Stomach (tissue), 4 donors: ENCODE results near the gene ACOT13.
"Not testable (repeated sequence)": the region's sequence is repeated elsewhere in the genome, so short reads cannot be mapped to it uniquely, and the experiment has no call there.

Experiments used
- POLR2A ChIP-seq, 4 donors: fragments of 450-650 bp; IDR thresholded peaks; one replicate each; pipeline ENCODE4 v1.6.1; 2016; ENCODE audit warnings: antibody characterized with exemption in 4 of 4, control low read depth in 2 of 4, mild to moderate bottlenecking in 1 of 4, moderate library complexity in 1 of 4
- POLR2AphosphoS5 ChIP-seq, 3 donors: sonication (generic); formaldehyde crosslinking; IDR thresholded peaks; one replicate each; pipeline ENCODE4 v1.6.1; 2016; ENCODE audit warnings: antibody characterized with exemption in 3 of 3
- TF ChIP-seq, protein P1 (sequence below), 7 experiments: fragments of 450-650 bp in 4 of 7; fragments of 200-600 bp in 3 of 7; sonication (generic) in 3 of 7; IDR thresholded peaks; one replicate each; pipeline ENCODE4 v1.5.1; 2016 to 2019; ENCODE audit warnings: antibody characterized with exemption in 7 of 7, control low read depth in 2 of 7, mild to moderate bottlenecking in 1 of 7

DNA sequence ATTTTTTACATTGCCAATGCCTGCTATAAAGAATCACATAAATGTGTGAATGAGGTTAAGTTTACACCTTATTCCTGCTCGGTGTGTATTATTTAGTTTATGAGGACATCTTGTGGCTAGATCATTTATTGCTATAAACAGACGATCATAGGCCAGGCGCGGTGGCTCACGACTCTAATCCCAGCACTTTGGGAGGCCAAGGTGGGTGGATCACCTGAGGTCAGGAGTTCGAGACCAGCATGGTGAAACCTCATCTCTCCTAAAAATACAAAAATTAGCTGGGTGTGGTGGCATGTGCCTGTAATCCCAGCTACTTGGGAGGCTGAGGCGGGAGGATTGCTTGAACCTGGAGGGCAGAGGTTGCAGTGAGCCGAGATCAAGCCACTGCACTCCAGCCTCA is 28.8 kb downstream of the ACOT13 start:
- TF ChIP-seq POLR2A, POLR2AphosphoS5 (IDR thresholded peaks at IDR 0.05): not testable (repeated sequence)
- TF ChIP-seq, protein P1, sequence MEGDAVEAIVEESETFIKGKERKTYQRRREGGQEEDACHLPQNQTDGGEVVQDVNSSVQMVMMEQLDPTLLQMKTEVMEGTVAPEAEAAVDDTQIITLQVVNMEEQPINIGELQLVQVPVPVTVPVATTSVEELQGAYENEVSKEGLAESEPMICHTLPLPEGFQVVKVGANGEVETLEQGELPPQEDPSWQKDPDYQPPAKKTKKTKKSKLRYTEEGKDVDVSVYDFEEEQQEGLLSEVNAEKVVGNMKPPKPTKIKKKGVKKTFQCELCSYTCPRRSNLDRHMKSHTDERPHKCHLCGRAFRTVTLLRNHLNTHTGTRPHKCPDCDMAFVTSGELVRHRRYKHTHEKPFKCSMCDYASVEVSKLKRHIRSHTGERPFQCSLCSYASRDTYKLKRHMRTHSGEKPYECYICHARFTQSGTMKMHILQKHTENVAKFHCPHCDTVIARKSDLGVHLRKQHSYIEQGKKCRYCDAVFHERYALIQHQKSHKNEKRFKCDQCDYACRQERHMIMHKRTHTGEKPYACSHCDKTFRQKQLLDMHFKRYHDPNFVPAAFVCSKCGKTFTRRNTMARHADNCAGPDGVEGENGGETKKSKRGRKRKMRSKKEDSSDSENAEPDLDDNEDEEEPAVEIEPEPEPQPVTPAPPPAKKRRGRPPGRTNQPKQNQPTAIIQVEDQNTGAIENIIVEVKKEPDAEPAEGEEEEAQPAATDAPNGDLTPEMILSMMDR (IDR thresholded peaks at IDR 0.05), result peak in 4 of 7 experiments; percentile 37 to 61 (median 56)
